K562 (cell line): ENCODE data around the gene PRPF8. TPM values are rescaled to one million over a fixed set of nuclear protein-coding genes. Genes with fewer than 3 reads are reported as not detected.

Experiments used
- CBFA2T3 ChIP-seq: fragments of 450-650 bp; IDR thresholded peaks from 2 replicates; pipeline ENCODE4 v1.6.1; 2017
- CBX3 ChIP-seq, 2 experiments: IDR thresholded peaks; 1 replicate in 1 of 2; 2 replicates in 1 of 2; pipeline ENCODE4 v1.6.1; 2012; ENCODE audit warnings: inconsistent platforms in 2 of 2, low read length in 2 of 2, borderline replicate concordance in 1 of 2, control low read depth in 1 of 2
- CREM ChIP-seq: IDR thresholded peaks from 2 replicates; pipeline ENCODE4 v1.6.1; 2014; ENCODE audit warnings: antibody characterized with exemption, low read depth
- EZH2 ChIP-seq: IDR thresholded peaks from 2 replicates; pipeline ENCODE4 v1.6.1; 2012; ENCODE audit warnings: low read depth, mild to moderate bottlenecking, inconsistent platforms, low read length, borderline replicate concordance
- GATAD2A ChIP-seq: fragments of 450-650 bp; IDR thresholded peaks from 2 replicates; pipeline ENCODE4 v1.6.1; 2017
- HCFC1 ChIP-seq: IDR thresholded peaks from 2 replicates; pipeline ENCODE4 v1.6.1; 2012; ENCODE audit warnings: low read depth, low read length, improper control_type of control experiment
- HMG20A ChIP-seq: fragments of 450-650 bp; formaldehyde crosslinking; conservative IDR thresholded peaks from 2 replicates; pipeline ENCODE4 v1.4.0; 2020; ENCODE audit warnings: mild to moderate bottlenecking, mixed read lengths
- KLF16 ChIP-seq: IDR thresholded peaks from 2 replicates; pipeline ENCODE4 v1.6.1; 2016; ENCODE audit warnings: antibody characterized with exemption
- NEUROD1 ChIP-seq: fragments of 150-350 bp; IDR thresholded peaks from 2 replicates; pipeline ENCODE4 v1.6.1; 2014; ENCODE audit warnings: borderline replicate concordance, low read length, low read depth; ENCODE audit not compliant: partially characterized antibody
- POLR2AphosphoS2 ChIP-seq: IDR thresholded peaks from 2 replicates; pipeline ENCODE4 v1.6.1; 2012; ENCODE audit warnings: low read length, improper control_type of control experiment
- PURB ChIP-seq: sonication (generic); formaldehyde crosslinking; IDR thresholded peaks from 2 replicates; pipeline ENCODE4 v1.9.0; 2021; ENCODE audit warnings: low read depth, mild to moderate bottlenecking, missing genetic modification reagents
- RBM17 ChIP-seq: fragments of 200-400 bp; formaldehyde crosslinking; IDR thresholded peaks from 2 replicates; pipeline ENCODE4 v1.6.1; 2017; ENCODE audit warnings: low read depth, mild to moderate bottlenecking, low read length, borderline replicate concordance
- SMAD4 ChIP-seq: fragments of 250-450 bp; sonication (Bioruptor Pico); conservative IDR thresholded peaks from 2 replicates; pipeline ENCODE4 v1.8.0; 2021; ENCODE audit warnings: inconsistent platforms, mild to moderate bottlenecking, moderate library complexity
- TAF15 ChIP-seq: fragments of 200-400 bp; formaldehyde crosslinking; IDR thresholded peaks from 2 replicates; pipeline ENCODE4 v1.6.1; 2017; ENCODE audit warnings: mild to moderate bottlenecking, low read depth, low read length, moderate library complexity
- TEAD1 ChIP-seq, 2 experiments: fragments of 450-650 bp in 1 of 2; sonication (generic) in 1 of 2; formaldehyde crosslinking; IDR thresholded peaks; 2 replicates each; pipeline versions ENCODE4 v1.4.0 to v1.8.0; 2020 to 2022; ENCODE audit warnings: mild to moderate bottlenecking in 2 of 2, missing genetic modification reagents in 1 of 2
- XRCC4 ChIP-seq: IDR thresholded peaks from one replicate; pipeline ENCODE4 v1.6.1; 2011; ENCODE audit not compliant: insufficient read depth, insufficient read length; ENCODE audit errors: extremely low read depth
- YY1 ChIP-seq, 3 experiments: IDR thresholded peaks; 2 replicates each; pipeline ENCODE4 v1.6.1; 2011; ENCODE audit warnings: low read length in 2 of 3, mild to moderate bottlenecking in 2 of 3, moderate library complexity in 2 of 3, borderline replicate concordance in 1 of 3, control low read depth in 1 of 3, low read depth in 1 of 3; ENCODE audit not compliant: insufficient read depth in 3 of 3, insufficient replicate concordance in 2 of 3, control insufficient read depth in 1 of 3, insufficient read length in 1 of 3; ENCODE audit errors: extremely low read depth in 1 of 3
- ZNF282 ChIP-seq: sonication (generic); formaldehyde crosslinking; IDR thresholded peaks from 2 replicates; pipeline ENCODE4 v1.8.1; 2023; ENCODE audit warnings: missing genetic modification reagents
- ZNF766 ChIP-seq: fragments of 200-800 bp; sonication (Bioruptor generic); conservative IDR thresholded peaks from 2 replicates; pipeline ENCODE4 v1.6.1; 2016; ENCODE audit warnings: missing genetic modification characterization, missing compliant biosample characterization
- polyA plus RNA-seq, 8 experiments: library from polyadenylated mRNA; depleted of rRNA in 4 of 8; stranded (reverse) in 5 of 8; unstranded in 3 of 8; fragments of >200 nt; fragmentation: Nextera tagmentation in 2 of 8; fragmentation: Illumina TruSeq in 1 of 8; extraction: Ambion mirVana in 2 of 8; extraction: Trizol in 1 of 8; gene quantifications; 2 replicates each; pipeline versions ENCODE4 v1.2.1 to v1.2.3, GENCODE V29; 2011 to 2014; ENCODE audit warnings: inconsistent platforms in 1 of 8, missing spikeins in 1 of 8
- total RNA-seq, 7 experiments: library from RNA; depleted of rRNA in 6 of 7; stranded (reverse); fragments of >200 nt in 6 of 7; fragmentation: Illumina TruSeq in 2 of 7; extraction: Trizol in 2 of 7; gene quantifications; 2 replicates each; pipeline versions ENCODE4 v1.2.1 to v1.2.3, GENCODE V29; 2011 to 2021; ENCODE audit warnings: low replicate concordance in 1 of 7
- TF ChIP-seq, protein P1 (sequence below): sonication (generic); formaldehyde crosslinking; IDR thresholded peaks from 2 replicates; pipeline ENCODE4 v1.8.1; 2023; ENCODE audit warnings: mild to moderate bottlenecking, missing genetic modification reagents
- TF ChIP-seq, protein P2 (sequence below), 2 experiments: fragments of 450-650 bp; conservative IDR thresholded peaks; 2 replicates each; pipeline ENCODE4 v1.6.1; 2017; ENCODE audit warnings: mild to moderate bottlenecking in 2 of 2, moderate library complexity in 2 of 2
- TF ChIP-seq, protein P3 (sequence below), 2 experiments: fragments of 450-650 bp; IDR thresholded peaks; 2 replicates each; pipeline ENCODE4 v1.6.1; 2016

Gene PRPF8
- total and polyA plus RNA-seq, 9 of the 15 experiments (the other 6 are each of a cell fraction or from before 2014, with no cell fraction given) = 64.3 to 294 (median 85.9) TPM

DNA sequence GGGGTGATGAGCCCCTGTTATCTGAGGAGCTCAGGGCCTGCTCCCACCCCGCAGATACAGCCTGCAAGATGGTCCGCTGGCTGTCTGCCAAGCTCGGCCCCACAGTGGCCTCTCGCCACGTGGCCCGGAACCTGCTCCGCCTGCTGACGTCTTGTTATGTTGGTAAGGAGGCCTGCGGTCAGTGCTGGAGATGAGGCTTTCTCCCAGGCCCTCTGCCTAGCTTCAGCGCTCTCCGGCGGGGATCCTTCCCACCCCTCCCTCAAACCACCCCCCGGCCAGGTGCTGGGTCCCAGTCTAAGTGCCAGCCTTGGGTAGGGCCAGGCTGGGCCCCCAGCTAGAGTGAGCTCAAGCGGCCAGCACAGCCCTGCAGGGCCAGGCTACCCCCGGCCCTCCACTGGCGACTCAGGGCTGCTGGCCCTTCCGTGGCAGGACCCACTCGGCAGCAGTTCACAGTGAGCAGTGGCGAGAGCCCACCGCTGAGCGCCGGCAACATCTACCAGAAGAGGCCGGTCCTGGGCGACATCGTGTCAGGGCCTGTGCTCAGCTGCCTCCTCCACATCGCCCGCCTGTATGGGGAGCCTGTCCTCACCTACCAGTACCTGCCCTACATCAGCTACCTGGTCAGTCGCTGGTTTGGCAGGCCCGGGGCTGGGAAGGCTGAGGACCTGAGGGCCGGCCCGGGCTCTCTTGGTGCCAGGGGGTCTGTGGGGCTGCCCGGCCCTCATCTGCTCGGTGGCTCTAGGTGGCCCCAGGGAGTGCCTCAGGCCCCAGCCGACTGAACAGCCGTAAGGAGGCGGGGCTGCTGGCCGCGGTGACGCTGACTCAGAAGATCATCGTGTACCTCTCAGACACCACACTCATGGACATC is 45.9 kb upstream of the PRPF8 start (continued):
- TF ChIP-seq, protein P1, sequence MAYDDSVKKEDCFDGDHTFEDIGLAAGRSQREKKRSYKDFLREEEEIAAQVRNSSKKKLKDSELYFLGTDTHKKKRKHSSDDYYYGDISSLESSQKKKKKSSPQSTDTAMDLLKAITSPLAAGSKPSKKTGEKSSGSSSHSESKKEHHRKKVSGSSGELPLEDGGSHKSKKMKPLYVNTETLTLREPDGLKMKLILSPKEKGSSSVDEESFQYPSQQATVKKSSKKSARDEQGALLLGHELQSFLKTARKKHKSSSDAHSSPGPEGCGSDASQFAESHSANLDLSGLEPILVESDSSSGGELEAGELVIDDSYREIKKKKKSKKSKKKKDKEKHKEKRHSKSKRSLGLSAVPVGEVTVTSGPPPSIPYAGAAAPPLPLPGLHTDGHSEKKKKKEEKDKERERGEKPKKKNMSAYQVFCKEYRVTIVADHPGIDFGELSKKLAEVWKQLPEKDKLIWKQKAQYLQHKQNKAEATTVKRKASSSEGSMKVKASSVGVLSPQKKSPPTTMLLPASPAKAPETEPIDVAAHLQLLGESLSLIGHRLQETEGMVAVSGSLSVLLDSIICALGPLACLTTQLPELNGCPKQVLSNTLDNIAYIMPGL = peak; percentile 72; the same call in 1 of the 2 replicates
- peak; percentile 93 for TF ChIP-seq SMAD4 (CRISPR knock-in tag)
- TF ChIP-seq KLF16 = peak; percentile 80; the same call in 1 of the 2 replicates
- TF ChIP-seq CBX3 (IDR thresholded peaks at IDR 0.05; ENCODE audit: borderline replicate concordance in 1 of 2, low read length in 2 of 2) = peak in 1 of 2 experiments; percentile 31; a peak in 1 of 3 replicates
- TF ChIP-seq CBFA2T3 = peak; percentile 88
- no peak for TF ChIP-seq TAF15
- no peak for TF ChIP-seq NEUROD1
- no peak for TF ChIP-seq RBM17
- TF ChIP-seq HMG20A (CRISPR knock-in tag) = no peak
- no peak for TF ChIP-seq GATAD2A
- 0 out of 4 replicates have a peak, but pooled peaks have one; percentile 2 to 37 for TF ChIP-seq TEAD1 (CRISPR knock-in tag; IDR thresholded peaks at IDR 0.05)
- no peak for TF ChIP-seq HCFC1
- TF ChIP-seq XRCC4 = no peak
- peak in 2 of 3 experiments; percentile 5 to 25 for TF ChIP-seq YY1 (IDR thresholded peaks at IDR 0.05; ENCODE audit: borderline replicate concordance in 1 of 3, control insufficient read depth in 1 of 3, extremely low read depth in 1 of 3, insufficient read depth in 3 of 3, insufficient read length in 1 of 3, insufficient replicate concordance in 2 of 3, low read depth in 1 of 3, low read length in 2 of 3)
- no peak for TF ChIP-seq PURB (CRISPR knock-in tag)
- no peak for TF ChIP-seq EZH2
- no peak for TF ChIP-seq ZNF282 (CRISPR knock-in tag)
- TF ChIP-seq, protein P2, sequence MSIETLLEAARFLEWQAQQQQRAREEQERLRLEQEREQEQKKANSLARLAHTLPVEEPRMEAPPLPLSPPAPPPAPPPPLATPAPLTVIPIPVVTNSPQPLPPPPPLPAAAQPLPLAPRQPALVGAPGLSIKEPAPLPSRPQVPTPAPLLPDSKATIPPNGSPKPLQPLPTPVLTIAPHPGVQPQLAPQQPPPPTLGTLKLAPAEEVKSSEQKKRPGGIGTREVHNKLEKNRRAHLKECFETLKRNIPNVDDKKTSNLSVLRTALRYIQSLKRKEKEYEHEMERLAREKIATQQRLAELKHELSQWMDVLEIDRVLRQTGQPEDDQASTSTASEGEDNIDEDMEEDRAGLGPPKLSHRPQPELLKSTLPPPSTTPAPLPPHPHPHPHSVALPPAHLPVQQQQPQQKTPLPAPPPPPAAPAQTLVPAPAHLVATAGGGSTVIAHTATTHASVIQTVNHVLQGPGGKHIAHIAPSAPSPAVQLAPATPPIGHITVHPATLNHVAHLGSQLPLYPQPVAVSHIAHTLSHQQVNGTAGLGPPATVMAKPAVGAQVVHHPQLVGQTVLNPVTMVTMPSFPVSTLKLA (conservative IDR thresholded peaks at IDR 0.05) = peak; percentile 91 to 95
- TF ChIP-seq CREM = peak; percentile 76
- no peak for TF ChIP-seq POLR2AphosphoS2
- TF ChIP-seq, protein P3, sequence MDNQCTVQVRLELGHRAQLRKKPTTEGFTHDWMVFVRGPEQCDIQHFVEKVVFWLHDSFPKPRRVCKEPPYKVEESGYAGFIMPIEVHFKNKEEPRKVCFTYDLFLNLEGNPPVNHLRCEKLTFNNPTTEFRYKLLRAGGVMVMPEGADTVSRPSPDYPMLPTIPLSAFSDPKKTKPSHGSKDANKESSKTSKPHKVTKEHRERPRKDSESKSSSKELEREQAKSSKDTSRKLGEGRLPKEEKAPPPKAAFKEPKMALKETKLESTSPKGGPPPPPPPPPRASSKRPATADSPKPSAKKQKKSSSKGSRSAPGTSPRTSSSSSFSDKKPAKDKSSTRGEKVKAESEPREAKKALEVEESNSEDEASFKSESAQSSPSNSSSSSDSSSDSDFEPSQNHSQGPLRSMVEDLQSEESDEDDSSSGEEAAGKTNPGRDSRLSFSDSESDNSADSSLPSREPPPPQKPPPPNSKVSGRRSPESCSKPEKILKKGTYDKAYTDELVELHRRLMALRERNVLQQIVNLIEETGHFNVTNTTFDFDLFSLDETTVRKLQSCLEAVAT (IDR thresholded peaks at IDR 0.05) = no peak
- TF ChIP-seq ZNF766 (CRISPR knock-in tag) = peak; percentile 80
